T-helper 1 cell (primary cell): ENCODE results near the gene DMRTB1.
"Not testable (repeated sequence)": the region's sequence is repeated elsewhere in the genome, so short reads cannot be mapped to it uniquely, and the experiment has no call there.

Source experiments
- DNase-seq, 5 donors: peaks; one replicate each; pipeline ENCODE4 v3.0.0-alpha.2; 2012 to 2020
- total RNA-seq, 4 donors: gene quantifications; one replicate each; lab custom pipeline; 2026; lab: John Stamatoyannopoulos, UW

Gene DMRTB1
- total RNA-seq: 0 reads per million in 4 donors

- no peak for DNase-seq
These were observed at the start of gene DMRTB1 for GRCh38 chr1:53459321-53460175. Gene DMRTB1 (plus strand): TSS chr1:53459399. CDS start chr1:53459454, 55 bp downstream.

GRCh38 chr1:53409695-53410094 is 49.5 kb upstream of the DMRTB1 start:
- no peak for DNase-seq

DNA sequence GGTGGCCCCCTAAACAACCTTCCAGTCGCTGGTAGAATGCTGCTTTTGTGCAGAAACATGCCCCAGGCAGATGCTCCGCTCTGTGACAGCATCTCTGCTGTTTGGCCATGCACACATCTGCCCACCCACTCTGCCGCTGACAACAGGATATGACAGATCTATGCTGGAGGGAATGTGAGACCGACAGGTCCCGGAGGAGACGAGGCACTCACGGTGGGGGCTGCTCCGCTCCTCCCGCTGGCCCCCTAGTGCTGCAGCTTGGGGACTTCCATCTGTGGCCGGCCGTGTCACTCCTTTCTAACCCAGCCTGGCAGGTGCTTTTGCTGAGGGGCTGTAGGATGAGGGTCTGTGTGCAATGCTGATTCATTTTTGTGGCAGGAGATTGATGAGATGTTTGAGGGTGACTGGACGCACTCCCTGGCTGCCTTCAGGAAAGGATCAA is 49.1 kb upstream of the DMRTB1 start:
- DNase-seq: peak in 2 of 5 donors; percentile 16 to 22

DNA sequence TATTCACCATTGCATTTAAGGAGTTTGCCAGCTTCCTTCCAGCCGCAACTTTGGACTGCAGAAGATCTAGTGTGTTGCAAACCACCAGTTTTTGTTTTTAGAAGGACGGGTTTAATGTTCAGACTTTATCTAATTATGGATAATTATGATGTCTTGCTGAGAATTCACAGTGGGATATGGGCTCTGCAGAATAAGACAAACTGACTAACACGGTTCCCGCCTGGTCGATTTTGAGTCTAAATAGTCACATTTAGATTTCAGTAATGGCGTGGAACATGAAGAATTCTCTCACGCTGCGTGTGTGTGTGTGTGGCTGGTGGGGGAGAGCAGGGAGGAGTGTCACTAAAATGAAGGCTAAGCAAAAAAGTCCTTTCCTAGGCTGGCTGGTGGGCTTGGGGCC is 48.5 kb upstream of the DMRTB1 start:
- no peak for DNase-seq

GRCh38 chr1:53411541-53412152 is 47.6 kb upstream of the DMRTB1 start:
- DNase-seq: peak in 1 of 5 donors; percentile 37

- no peak for DNase-seq
These were observed 46.7 kb upstream of the DMRTB1 start for GRCh38 chr1:53412285-53413174.

- DNase-seq: peak in 4 of 5 donors; percentile 17 to 94 (median 24)
These were observed 45.8 kb upstream of the DMRTB1 start for GRCh38 chr1:53413175-53414001.

GRCh38 chr1:53414632-53415031 is 44.6 kb upstream of the DMRTB1 start:
- DNase-seq: no peak

DNA sequence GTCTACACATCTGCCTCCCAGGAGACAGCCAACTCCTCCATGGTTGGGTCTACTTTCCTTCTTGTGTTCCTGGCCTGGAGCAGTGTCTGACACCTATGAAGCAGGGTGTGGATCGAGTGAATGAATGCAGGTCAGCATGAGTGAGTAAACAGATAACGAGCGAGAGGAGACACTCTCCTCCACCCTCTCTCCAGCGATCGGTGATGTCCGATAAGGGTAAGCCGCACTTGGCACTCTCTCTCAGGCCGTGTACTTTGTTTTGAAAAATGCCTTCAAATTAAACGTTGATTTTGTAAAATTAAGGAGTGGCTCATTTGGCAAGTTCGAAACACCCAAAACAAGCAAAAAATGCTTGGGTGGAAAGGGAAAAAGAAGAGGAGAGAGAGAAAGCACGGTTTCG is 43.8 kb upstream of the DMRTB1 start:
- DNase-seq: no peak

DNA sequence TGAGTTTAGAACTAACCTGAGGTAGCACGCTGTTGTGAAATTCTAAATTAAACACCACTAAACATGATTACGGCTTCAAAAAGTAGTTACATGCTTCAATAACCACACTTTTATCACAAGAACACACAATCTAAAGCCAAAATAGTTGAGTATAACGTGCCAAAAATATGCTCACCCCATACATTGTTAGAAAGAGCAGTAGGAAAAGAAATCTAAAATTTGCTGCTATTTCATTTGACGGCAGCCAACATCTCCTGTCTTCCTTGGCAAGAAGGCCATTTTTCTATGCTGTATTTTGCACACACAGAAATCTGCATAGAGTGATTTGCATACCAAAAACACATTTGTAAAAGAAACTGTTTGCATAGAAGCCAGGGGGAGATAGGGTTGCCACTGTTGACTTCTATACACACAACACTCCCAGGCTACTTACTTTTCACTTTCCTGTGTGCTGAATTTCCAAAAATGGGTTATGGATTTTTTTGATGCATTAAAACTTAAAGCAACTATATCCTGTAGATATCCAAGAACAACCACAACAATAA is 42.9 kb upstream of the DMRTB1 start:
- DNase-seq: no peak

DNA sequence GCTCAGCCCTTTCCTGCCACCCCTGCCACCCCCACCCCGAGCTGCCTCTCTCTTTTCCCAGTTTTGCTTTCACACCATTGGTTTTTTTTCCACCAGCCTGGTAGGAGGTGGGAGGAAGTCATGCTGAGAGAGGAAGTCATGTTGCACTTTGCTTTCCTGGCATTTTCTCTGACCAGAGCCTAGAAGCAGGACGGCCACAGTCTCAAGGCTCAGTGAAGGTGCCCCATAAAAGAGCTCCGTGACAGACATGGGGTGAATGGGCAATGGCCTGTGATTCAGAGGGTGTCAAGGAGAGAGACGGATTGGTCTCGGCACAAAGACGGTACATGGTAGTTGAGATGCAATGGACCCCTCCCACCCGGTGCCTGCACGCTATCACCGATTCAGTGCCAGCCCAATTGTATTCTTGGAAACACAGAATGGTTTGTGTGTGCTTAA is 42.1 kb upstream of the DMRTB1 start:
- no peak for DNase-seq

- no peak for DNase-seq
These were observed 40.2 kb upstream of the DMRTB1 start for GRCh38 chr1:53419034-53419433.

GRCh38 chr1:53420341-53420740 is 38.9 kb upstream of the DMRTB1 start:
- DNase-seq: no peak

- no peak for DNase-seq
These were observed 38.0 kb upstream of the DMRTB1 start for GRCh38 chr1:53421208-53421607.

DNA sequence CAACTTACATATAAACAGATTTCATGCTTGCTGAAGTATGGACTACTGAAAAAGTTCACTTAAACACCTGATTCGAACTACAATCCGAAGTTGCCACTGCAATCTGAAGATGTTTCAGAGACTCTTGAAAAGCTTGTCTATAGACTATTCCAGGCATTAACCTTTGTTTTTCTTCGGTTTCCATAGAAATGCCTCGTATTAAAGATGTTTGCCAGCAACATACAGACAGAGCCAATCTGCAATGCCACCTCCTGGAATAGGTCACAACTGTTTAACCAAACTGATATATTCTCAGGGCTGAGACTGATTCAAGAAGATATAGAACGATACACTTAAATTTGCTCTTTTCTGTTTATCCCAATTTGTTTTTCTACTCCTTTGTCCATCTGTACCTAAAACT is 28.9 kb upstream of the DMRTB1 start:
- no peak for DNase-seq

GRCh38 chr1:53430779-53431178 is 28.4 kb upstream of the DMRTB1 start:
- no peak for DNase-seq

DNA sequence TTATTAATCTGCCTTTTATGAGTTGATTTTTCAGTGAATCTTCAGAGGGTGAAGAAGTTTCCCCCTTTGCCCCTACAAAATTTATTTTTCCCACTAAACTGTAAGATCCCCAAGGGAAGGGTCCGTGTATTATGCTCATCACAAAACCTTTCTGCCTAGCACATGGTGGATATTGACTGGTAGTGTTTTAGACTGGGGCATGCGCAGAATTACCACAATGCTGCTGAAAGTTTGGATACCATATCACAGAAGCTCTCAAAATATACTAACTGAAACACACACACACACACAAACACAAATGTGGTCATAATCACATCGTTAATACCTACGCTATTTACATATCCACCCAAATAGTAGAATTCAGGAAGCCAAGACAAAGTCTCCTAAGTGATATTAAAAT is 28.0 kb upstream of the DMRTB1 start:
- no peak for DNase-seq

DNA sequence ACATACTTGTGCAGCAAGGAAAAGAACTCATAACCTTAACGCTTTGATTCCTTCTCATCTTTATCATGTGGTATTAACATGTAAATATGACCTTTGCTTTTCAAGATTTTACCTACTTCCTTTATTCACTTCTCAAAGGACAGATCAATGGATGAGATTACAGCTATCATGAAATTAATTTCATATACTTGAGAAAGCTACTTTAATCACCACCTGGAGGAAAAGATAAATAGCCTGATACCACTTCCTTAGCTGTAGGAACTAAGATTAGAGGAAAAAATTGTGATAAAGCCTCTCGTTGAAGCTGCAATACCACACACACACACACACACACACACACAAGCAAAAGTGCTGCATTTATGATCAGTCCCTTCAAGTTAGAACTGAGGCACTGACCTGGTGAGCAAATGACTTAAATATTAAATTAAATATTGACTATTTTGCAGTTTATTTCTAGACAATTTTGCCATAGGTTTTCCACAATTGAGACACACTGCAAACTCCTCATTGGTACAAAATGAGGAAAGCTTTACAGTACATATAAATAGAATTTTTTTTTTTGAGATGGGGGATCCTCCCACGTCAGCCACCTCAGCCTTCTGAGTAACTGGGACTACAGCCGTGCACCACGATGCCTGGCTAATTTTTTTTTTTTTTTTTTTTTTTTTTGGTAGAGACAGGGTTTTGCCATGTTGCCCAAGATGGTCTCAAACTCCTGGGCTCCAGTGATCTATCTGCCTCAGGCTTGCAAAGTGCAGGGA is 27.2 kb upstream of the DMRTB1 start:
- no peak for DNase-seq

GRCh38 chr1:53432611-53433010 is 26.6 kb upstream of the DMRTB1 start:
- DNase-seq: no peak

DNA sequence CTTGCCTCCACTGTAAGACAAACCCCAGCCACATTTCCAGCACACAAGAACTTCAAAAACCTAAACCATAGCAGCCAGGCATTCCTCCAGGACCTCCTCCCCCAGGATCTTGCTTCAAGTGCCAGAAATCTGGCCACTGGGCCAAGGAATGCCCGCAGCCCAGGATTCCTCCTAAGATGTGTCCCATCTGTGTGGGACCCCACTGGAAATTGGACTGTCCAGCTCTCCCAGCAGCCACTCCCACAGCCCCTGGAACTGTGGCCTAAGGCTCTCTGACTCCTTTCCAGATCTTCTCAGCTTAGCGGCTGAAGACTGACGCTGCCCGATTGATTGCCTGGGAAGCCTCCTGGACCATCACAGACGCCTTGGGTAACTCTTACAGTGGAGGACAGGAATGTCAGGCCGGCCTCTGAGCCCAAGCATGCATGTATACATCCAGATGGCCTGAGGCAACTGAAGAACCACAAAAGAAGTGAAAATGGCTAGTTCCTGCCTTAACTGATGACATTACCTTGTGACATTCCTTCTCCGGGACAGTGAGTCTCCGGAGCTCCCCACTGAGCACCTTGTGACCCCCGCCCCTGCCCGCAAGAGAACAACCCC is 24.7 kb upstream of the DMRTB1 start:
- not testable (repeated sequence) for DNase-seq

DNA sequence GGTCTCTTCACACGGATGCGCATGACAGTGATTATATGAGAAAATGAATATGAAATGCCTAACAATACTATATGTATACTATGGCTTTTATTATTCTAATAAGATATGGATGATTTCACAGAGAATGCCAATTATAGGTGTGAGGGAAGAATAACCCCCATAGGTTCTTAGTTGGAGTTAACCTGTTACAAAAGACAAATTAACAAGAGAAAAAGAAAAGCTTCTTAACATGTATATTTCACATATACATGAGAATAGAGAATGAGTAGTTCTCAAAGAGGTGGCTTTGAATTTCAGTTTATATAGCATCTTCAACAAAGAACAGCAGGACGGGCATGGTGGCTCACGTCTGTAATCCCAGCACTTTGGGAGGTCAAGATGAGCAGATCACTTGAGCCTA is 24.0 kb upstream of the DMRTB1 start:
- no peak for DNase-seq
